GM12878 (cell line): Measurements from ENCODE around the gene ACADS. TPM values are rescaled to one million over a fixed set of nuclear protein-coding genes. Genes with fewer than 3 reads are reported as not detected.
A peak's percentile ranks its signal among the peaks of the same experiment; 100 is the strongest.

Experiments used
- ATAC-seq: fragments of 200-7000 bp; cut with Tn5 transposase; 3 replicates; pipeline ENCODE4 v1.9.1; 2020; ENCODE audit warnings: mild to moderate bottlenecking, moderate library complexity
- BruUV-seq: library from RNA; stranded (reverse); fragments of 400-500 nt; replicated peaks from 2 replicates; lab custom pipeline; 2021; lab: Mats Ljungman, UMichigan
- CTCF ChIA-PET: fragments of 300-600 bp; sonication (Branson Sonifier 250); formaldehyde crosslinking; extraction: SDS; loops from one replicate; lab custom pipeline; 2021; ENCODE audit warnings: inconsistent platforms; lab: Yijun Ruan, JAX
- POLR2A ChIA-PET: fragments of 350-600 bp; formaldehyde crosslinking; extraction: SDS; loops from one replicate; lab custom pipeline; 2021; ENCODE audit warnings: inconsistent platforms; lab: Charles Lee
- RAD21 ChIA-PET: fragments of 300-600 bp; sonication (Branson Sonifier 250); formaldehyde crosslinking; loops from one replicate; lab custom pipeline; 2023; ENCODE audit warnings: antibody characterized with exemption; ENCODE audit not compliant: unreplicated experiment; lab: Charles Lee
- SMC1A ChIA-PET: fragments of 300-600 bp; sonication (Branson Sonifier 250); formaldehyde crosslinking; loops from one replicate; lab custom pipeline; 2023; ENCODE audit not compliant: unreplicated experiment, uncharacterized antibody; lab: Charles Lee
- DNase-seq: peaks from one replicate; pipeline ENCODE4 v3.0.0-alpha.2; 2011; ENCODE audit warnings: low read depth, low spot score
- FAIRE-seq: peaks from 3 replicates; lab custom pipeline; 2011; peaks lifted over from hg19 to GRCh38; lab: Jason Lieb, UNC
- H2AFZ ChIP-seq: 2 replicates; pipeline ENCODE4 v1.6.0; 2011; ENCODE audit warnings: low read depth, low read length, control low read depth; ENCODE audit not compliant: control insufficient read depth
- H3K27ac ChIP-seq: 2 replicates; pipeline ENCODE4 v1.5.1; 2011; ENCODE audit warnings: control low read depth; ENCODE audit not compliant: control insufficient read depth, insufficient read depth
- H3K27me3 ChIP-seq, 2 experiments: replicated peaks in 1 of 2; 2 replicates each; pipeline versions ENCODE4 v1.6.0 to v1.6.1; 2011; ENCODE audit warnings: low read length in 1 of 2; ENCODE audit not compliant: control insufficient read depth in 2 of 2, insufficient read depth in 2 of 2
- H3K36me3 ChIP-seq, 2 experiments: 2 replicates each; pipeline ENCODE4 v1.5.1; 2011; ENCODE audit warnings: low read length in 1 of 2; ENCODE audit not compliant: control insufficient read depth in 2 of 2, insufficient read depth in 2 of 2
- H3K4me1 ChIP-seq: 2 replicates; pipeline ENCODE4 v1.6.1; 2011; ENCODE audit warnings: mild to moderate bottlenecking, low read length, moderate library complexity, mixed read lengths; ENCODE audit not compliant: control insufficient read depth, insufficient read depth
- H3K4me2 ChIP-seq: 2 replicates; pipeline ENCODE4 v1.6.0; 2011; ENCODE audit warnings: control low read depth; ENCODE audit not compliant: control insufficient read depth, insufficient read depth
- H3K4me3 ChIP-seq: fragments of 200-600 bp; sonication (generic); 2 replicates; pipeline ENCODE4 v1.5.1; 2016
- H3K79me2 ChIP-seq: 2 replicates; pipeline ENCODE4 v1.6.0; 2011; ENCODE audit warnings: low read length; ENCODE audit not compliant: control insufficient read depth, insufficient read depth
- H3K9ac ChIP-seq: 2 replicates; pipeline ENCODE4 v1.8.0; 2011; ENCODE audit warnings: low read length, control low read depth, mixed read lengths; ENCODE audit not compliant: control insufficient read depth, insufficient read depth
- H3K9me3 ChIP-seq: replicated peaks from 3 replicates; pipeline ENCODE4 v1.5.1; 2011; ENCODE audit warnings: mild to moderate bottlenecking, low read length; ENCODE audit not compliant: control insufficient read depth, insufficient read depth
- H4K20me1 ChIP-seq: 2 replicates; pipeline ENCODE4 v1.6.0; 2011; ENCODE audit not compliant: control insufficient read depth, insufficient read depth
- BRCA1 ChIP-seq: IDR thresholded peaks from 2 replicates; pipeline ENCODE4 v1.6.1; 2011; ENCODE audit warnings: low read depth, low read length, improper control_type of control experiment
- DPF2 ChIP-seq: fragments of 450-650 bp; IDR thresholded peaks from 2 replicates; pipeline ENCODE4 v1.6.1; 2017; ENCODE audit warnings: mild to moderate bottlenecking
- HDAC6 ChIP-seq: fragments of 200-600 bp; sonication (generic); IDR thresholded peaks from one replicate; pipeline ENCODE4 v1.8.0; 2017; ENCODE audit warnings: antibody characterized with exemption; ENCODE audit not compliant: unreplicated experiment
- IKZF2 ChIP-seq, 2 experiments: fragments of 450-650 bp; IDR thresholded peaks; 2 replicates each; pipeline ENCODE4 v1.6.1; 2017; ENCODE audit warnings: mild to moderate bottlenecking in 2 of 2, moderate library complexity in 2 of 2
- NR2C1 ChIP-seq: fragments of 450-650 bp; IDR thresholded peaks from 2 replicates; pipeline ENCODE4 v1.6.1; 2017; ENCODE audit warnings: antibody characterized with exemption, mild to moderate bottlenecking, moderate library complexity
- NR2C2 ChIP-seq: IDR thresholded peaks from 2 replicates; pipeline ENCODE4 v1.6.1; 2011; ENCODE audit warnings: borderline replicate concordance, low read depth; ENCODE audit not compliant: control insufficient read depth, insufficient read length
- SIX5 ChIP-seq: IDR thresholded peaks from 2 replicates; pipeline ENCODE4 v1.6.1; 2011; ENCODE audit warnings: mild to moderate bottlenecking, low read depth, low read length, moderate library complexity; ENCODE audit not compliant: severe bottlenecking
- SPI1 ChIP-seq: IDR thresholded peaks from 2 replicates; pipeline ENCODE4 v1.6.1; 2011; ENCODE audit warnings: low read depth, mild to moderate bottlenecking, low read length, moderate library complexity, borderline replicate concordance; ENCODE audit not compliant: insufficient read depth
- ZBTB11 ChIP-seq: fragments of 450-650 bp; formaldehyde crosslinking; IDR thresholded peaks from 2 replicates; pipeline ENCODE4 v1.5.0; 2022; ENCODE audit warnings: mild to moderate bottlenecking, missing genetic modification characterization
- ZSCAN29 ChIP-seq: fragments of 450-650 bp; IDR thresholded peaks from 2 replicates; pipeline ENCODE4 v1.6.1; 2017; ENCODE audit warnings: mild to moderate bottlenecking, moderate library complexity
- WGBS: methylation state at CpG from one replicate; pipeline ENCODE4 v1.1.6; 2016; ENCODE audit warnings: low lambda C conversion rate; ENCODE audit not compliant: insufficient replicate concordance, insufficient coverage; ENCODE audit errors: missing lambda C conversion rate; 5-methylcytosine and 5-hydroxymethylcytosine counted together
- in situ Hi-C: fragments of 300-500 bp; cut with MboI; formaldehyde crosslinking; loops from 9 replicates; pipeline ENCODE4 v1.14.3; 2018; ENCODE audit warnings: mixed read lengths
- intact Hi-C: fragments of 100-400 bp; cut with micrococcal nuclease; formaldehyde crosslinking; loops from one replicate; pipeline ENCODE4 v1.14.2; 2022; ENCODE audit not compliant: unreplicated experiment
- polyA plus RNA-seq, 11 experiments: library from polyadenylated mRNA; depleted of rRNA in 4 of 11; unstranded in 6 of 11; stranded (reverse) in 5 of 11; fragments of >200 nt; fragmentation: Nextera tagmentation in 4 of 11; fragmentation: Illumina TruSeq in 1 of 11; extraction: Ambion mirVana in 4 of 11; extraction: Trizol in 1 of 11; gene quantifications; 1 replicate in 1 of 11; 2 replicates in 10 of 11; pipeline versions ENCODE4 v1.2.1 to v1.2.3, GENCODE V29; 2011 to 2016; ENCODE audit warnings: inconsistent platforms in 2 of 11, missing spikeins in 2 of 11, low read depth in 1 of 11
- total RNA-seq, 4 experiments: library from RNA; depleted of rRNA in 3 of 4; stranded (reverse); fragments of >200 nt in 3 of 4; fragmentation: Illumina TruSeq in 1 of 4; extraction: Trizol in 1 of 4; gene quantifications; 2 replicates each; pipeline versions ENCODE4 v1.2.1 to v1.2.3, GENCODE V29; 2013 to 2021
- TF ChIP-seq, protein P1 (sequence below): fragments of 450-650 bp; IDR thresholded peaks from 2 replicates; pipeline ENCODE4 v1.6.1; 2017; ENCODE audit warnings: antibody characterized with exemption, mild to moderate bottlenecking, moderate library complexity
- TF ChIP-seq, protein P2 (sequence below): fragments of 150-350 bp; IDR thresholded peaks from 2 replicates; pipeline ENCODE4 v1.6.1; 2016; ENCODE audit warnings: low read depth, low read length

ACADS gene
- total and polyA plus RNA-seq, 10 of the 15 experiments (the other 5 are each of a cell fraction or from before 2014, with no cell fraction given) = 0.05 to 18.1 (median 10.2) TPM

GRCh38 chr12:120710031-120710804, 15.4 kb upstream of the ACADS start, which contains the start of gene UNC119B:
Gene UNC119B, plus strand, starts transcription at chr12:120710458. Its CDS starts 17 bp downstream, at chr12:120710475.
- peak within 1 kb of the TSS; percentile 89 for H3K4me2 ChIP-seq
- POLR2A ChIA-PET = interaction anchor here (0.6 to 3.5 kb wide), 9 partner anchors 11 to 458 kb away, joined by 3 to 21 read pairs (median 4); partner anchors contain the start of gene MLEC
- intact Hi-C loops (loop anchor here (5.0 kb wide), 2 partner anchors 83 to 262 kb away; no protein-coding TSS in a partner anchor), in situ Hi-C loops (loop anchor here (5.0 kb wide), 2 partner anchors 63 to 128 kb away; partner anchors contain the start of gene POP5)
- BruUV-seq = no TSS peak
- DNase-seq = no peak
- SMC1A ChIA-PET = interaction anchor here (0.8 to 5.3 kb wide), 7 partner anchors 12 to 262 kb away, joined by 4 to 68 read pairs (median 7); partner anchors contain the start of gene MLEC
- H3K4me1 ChIP-seq = peaks cover 15% of the 10 kb centered on the region
- no peaks in the 10 kb centered on the region for H3K9me3 ChIP-seq
- no peaks in the 10 kb centered on the region for H4K20me1 ChIP-seq
- no peak for FAIRE-seq
- H3K27ac ChIP-seq = peak within 1 kb of the TSS; percentile 62
- CTCF ChIA-PET = interaction anchor here (1.1 to 5.5 kb wide), 7 partner anchors 21 to 262 kb away, joined by 3 to 88 read pairs (median 5); partner anchors contain the start of gene POP5
- peaks cover 0 to 13% of the 10 kb centered on the region in 2 experiments; a peak in 3 of 4 replicates for H3K36me3 ChIP-seq
- RAD21 ChIA-PET = interaction anchor here (0.8 to 3.9 kb wide), 6 partner anchors 15 to 262 kb away, joined by 3 to 37 read pairs (median 12); partner anchors contain the start of gene MLEC
- H3K9ac ChIP-seq = peak within 1 kb of the TSS; percentile 81
- peak within 1 kb of the TSS; percentile 68 for H3K4me3 ChIP-seq
- no peaks in the 10 kb centered on the region for H3K27me3 ChIP-seq
- ATAC-seq = peak; percentile 88
- H3K79me2 ChIP-seq = peaks cover 15% of the 10 kb centered on the region
- peak within 1 kb of the TSS; percentile 80 for H2AFZ ChIP-seq
- 1% methylated on average over 24 of the region's 76 CpGs for WGBS
- TF ChIP-seq ZBTB11 (CRISPR knock-in tag) = no peak
- peak; percentile 75 for TF ChIP-seq DPF2
- no peak for TF ChIP-seq SIX5
- TF ChIP-seq, protein P1, sequence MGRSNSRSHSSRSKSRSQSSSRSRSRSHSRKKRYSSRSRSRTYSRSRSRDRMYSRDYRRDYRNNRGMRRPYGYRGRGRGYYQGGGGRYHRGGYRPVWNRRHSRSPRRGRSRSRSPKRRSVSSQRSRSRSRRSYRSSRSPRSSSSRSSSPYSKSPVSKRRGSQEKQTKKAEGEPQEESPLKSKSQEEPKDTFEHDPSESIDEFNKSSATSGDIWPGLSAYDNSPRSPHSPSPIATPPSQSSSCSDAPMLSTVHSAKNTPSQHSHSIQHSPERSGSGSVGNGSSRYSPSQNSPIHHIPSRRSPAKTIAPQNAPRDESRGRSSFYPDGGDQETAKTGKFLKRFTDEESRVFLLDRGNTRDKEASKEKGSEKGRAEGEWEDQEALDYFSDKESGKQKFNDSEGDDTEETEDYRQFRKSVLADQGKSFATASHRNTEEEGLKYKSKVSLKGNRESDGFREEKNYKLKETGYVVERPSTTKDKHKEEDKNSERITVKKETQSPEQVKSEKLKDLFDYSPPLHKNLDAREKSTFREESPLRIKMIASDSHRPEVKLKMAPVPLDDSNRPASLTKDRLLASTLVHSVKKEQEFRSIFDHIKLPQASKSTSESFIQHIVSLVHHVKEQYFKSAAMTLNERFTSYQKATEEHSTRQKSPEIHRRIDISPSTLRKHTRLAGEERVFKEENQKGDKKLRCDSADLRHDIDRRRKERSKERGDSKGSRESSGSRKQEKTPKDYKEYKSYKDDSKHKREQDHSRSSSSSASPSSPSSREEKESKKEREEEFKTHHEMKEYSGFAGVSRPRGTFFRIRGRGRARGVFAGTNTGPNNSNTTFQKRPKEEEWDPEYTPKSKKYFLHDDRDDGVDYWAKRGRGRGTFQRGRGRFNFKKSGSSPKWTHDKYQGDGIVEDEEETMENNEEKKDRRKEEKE = no peak
- no peak for TF ChIP-seq NR2C1
- TF ChIP-seq HDAC6 = no peak
- no peak for TF ChIP-seq IKZF2 (IDR thresholded peaks at IDR 0.05)
- TF ChIP-seq, protein P2, sequence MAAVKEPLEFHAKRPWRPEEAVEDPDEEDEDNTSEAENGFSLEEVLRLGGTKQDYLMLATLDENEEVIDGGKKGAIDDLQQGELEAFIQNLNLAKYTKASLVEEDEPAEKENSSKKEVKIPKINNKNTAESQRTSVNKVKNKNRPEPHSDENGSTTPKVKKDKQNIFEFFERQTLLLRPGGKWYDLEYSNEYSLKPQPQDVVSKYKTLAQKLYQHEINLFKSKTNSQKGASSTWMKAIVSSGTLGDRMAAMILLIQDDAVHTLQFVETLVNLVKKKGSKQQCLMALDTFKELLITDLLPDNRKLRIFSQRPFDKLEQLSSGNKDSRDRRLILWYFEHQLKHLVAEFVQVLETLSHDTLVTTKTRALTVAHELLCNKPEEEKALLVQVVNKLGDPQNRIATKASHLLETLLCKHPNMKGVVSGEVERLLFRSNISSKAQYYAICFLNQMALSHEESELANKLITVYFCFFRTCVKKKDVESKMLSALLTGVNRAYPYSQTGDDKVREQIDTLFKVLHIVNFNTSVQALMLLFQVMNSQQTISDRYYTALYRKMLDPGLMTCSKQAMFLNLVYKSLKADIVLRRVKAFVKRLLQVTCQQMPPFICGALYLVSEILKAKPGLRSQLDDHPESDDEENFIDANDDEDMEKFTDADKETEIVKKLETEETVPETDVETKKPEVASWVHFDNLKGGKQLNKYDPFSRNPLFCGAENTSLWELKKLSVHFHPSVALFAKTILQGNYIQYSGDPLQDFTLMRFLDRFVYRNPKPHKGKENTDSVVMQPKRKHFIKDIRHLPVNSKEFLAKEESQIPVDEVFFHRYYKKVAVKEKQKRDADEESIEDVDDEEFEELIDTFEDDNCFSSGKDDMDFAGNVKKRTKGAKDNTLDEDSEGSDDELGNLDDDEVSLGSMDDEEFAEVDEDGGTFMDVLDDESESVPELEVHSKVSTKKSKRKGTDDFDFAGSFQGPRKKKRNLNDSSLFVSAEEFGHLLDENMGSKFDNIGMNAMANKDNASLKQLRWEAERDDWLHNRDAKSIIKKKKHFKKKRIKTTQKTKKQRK = no peak
- no peak for TF ChIP-seq SPI1
- TF ChIP-seq ZSCAN29 = 0 out of 2 replicates have a peak, but pooled peaks have one; percentile 43
- TF ChIP-seq NR2C2 = no peak
- TF ChIP-seq BRCA1 = no peak
